ENCODE results near the gene CETP.

Gene CETP

DNA sequence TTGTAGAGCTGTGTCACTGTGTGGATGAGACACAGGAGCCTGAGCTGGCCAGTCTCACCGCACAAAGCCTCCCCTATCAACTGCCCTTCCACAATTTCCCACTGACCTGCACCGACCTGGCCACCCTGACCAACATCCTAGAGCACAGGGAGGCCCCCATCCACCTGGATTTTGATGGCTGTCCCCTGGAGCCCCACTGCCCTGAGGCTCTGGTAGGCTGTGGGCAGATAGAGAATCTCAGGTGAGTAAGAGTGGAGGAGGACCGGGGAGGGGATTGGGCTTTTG, 65.0 kb downstream of the CETP start:
- DNase-seq: no peak

DNA sequence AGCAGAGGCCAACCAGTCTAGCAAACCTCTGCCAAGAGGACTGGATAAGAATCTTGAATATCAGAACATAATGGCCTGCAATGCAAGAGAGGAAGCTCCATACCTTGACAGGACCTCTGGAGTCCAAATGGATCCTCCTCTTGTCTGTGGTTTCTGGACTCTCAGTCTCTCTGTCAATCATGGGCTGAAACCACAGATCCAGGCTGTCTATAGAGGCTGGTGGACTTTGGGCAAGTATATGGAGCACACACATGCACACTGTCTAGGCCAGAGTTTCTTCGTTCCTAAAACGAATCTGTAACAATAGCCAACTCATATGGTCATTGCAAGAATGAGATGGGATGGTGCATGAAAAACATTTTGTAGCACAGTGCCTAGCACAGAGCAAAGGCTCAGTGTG, 65.3 kb downstream of the CETP start:
- no peak for DNase-seq

DNA sequence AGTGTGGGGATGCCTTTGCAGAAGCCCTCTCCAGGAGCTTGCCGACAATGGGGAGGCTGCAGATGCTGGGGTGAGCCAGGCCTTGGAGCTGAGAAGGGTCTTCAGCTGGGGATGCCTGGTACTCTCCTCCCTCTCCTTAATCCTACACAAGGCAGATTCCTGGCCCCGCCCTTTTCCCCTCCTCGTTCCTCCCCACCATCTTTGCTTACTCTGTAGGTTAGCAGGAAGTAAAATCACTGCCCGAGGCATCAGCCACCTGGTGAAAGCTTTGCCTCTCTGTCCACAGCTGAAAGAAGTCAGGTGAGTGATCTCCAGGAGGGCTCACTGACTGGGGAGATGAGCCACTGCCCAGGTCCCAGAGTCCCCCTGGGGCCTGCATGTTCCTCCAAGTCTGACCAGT, 66.3 kb downstream of the CETP start:
- DNase-seq: no peak

DNA sequence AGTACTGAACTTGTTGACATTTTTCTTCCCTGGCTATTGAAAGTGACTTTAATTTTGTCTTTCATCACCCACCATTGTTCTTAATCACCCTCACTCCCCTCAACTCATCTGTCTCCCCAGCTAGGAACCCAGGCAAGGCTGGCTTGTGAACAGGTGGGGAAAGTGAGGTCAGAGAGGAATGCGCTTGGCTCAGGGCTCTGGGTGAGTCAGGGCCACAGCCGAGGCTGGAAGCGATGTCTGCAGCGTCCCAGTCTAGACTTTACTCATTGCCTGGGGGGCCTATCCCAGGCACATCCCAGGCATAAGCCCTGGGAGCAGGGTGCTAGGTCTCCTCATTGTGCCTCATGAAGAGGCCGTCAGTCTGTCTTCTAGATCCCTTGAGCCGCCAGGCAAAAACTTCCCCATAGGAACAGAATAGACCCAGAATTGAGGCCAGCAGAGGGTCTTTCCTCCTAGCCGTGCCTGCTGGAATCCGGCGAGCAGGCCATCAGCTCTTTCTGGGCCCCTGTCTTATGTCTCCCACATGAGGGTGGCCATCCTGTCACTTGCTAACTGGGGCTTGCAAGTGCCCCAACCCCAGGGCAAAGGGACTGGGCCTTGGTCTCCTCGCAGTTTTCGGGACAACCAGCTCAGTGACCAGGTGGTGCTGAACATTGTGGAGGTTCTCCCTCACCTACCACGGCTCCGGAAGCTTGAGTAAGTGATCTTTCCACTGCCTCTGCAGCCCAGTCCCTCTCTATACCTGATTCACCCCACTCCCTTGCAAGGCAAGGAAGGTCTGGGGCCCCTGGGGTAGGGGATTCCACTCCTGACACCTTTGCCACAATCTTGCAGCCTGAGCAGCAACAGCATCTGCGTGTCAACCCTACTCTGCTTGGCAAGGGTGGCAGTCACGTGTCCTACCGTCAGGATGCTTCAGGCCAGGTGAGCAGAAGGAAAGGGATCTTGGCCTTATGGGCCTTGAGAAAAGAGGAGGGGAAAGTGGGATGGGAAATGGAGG, 67.7 kb downstream of the CETP start:
- DNase-seq: no peak

DNA sequence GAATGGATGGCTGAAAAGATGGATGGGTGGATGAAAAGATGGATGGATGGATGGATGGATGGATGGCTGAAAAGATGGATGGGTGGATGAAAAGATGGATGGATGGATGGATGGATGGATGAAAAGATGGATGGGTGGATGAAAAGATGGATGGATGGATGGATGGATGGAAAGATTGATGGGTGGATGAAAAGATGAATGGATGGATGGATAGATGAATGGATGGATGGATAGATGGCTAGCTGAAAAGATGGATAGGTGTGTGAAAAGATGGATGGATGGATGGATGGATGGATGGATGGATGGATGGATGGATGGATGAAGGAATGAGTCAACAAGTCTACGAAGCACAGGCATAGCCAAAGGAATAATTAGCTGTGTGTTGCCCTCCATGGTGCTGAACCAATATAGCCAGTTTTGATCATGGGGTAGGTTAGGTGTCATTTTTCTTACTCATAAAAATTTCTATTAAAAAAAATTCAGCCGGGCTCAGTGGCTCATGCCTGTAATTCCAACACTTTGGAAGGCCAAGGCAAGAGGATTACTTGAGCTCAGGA, 68.7 kb downstream of the CETP start:
- no peak for DNase-seq

DNA sequence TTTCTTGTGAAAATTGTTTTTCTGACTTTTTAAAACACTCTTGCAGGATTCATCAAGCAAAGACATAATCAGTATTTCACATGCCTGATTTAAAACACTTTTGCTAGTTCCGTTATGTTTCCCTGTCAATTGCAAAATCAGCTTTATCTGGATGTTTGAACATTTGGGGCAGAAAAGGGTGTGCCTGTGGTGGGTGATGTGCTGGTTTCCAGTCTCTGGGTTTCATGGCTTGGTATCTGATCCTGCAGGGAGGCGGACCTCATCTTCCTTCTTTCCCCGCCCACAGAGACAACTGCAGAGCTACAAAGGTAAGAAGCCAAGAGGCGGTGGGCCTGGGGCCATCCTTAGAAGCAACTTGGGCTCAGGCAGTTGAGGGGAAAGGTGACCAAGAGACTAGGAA, 69.4 kb downstream of the CETP start:
- DNase-seq: no peak

DNA sequence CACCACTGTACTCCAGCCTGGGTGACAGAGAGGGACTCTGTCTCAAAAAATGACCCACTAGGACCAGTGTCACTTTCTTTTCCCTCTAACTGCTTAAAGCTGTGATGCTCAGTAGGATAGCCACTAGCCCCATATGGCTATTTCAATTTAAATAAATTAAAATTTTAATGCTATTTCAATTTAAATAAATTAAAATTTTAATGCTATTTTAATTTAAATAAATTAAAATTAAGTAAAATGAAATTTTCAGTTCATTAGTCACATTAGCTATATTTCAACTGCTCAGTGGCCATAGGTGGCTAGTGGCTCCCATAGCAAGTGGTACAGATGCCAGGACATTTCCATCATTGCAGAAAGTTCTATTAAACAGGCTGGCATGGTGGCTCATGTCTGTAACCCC, 70.6 kb downstream of the CETP start:
- no peak for DNase-seq

DNA sequence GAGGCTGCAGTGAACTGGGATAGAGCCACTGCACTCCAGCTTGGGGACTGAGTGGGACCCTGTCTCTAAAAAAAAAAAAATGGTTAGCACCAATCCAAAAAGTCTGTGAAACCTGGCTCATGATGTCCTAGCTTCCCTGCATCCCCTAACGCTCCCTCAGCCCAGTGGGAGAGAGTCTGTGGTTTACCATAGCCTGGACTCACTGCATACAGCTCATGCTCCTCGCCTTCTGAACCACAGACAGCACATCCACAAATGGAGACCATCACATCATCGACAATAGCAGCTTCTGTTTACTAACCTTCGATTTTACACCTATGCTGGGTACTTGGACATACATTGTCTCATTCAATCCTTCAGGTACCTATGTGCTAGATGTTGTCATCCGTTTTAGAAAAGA, 71.2 kb downstream of the CETP start:
- DNase-seq: no peak

All from SHP77 treated with DMSO at 0.1 percent for 48 hours (cell line).